HepG2 (cell line): ENCODE data around the gene PAFAH1B2. TPM values are rescaled to one million over a fixed set of nuclear protein-coding genes. Genes with fewer than 3 reads are reported as not detected.

Source experiments
- DR1 ChIP-seq: sonication (generic); formaldehyde crosslinking; IDR thresholded peaks from 2 replicates; pipeline ENCODE4 v1.8.0; 2021; ENCODE audit warnings: mild to moderate bottlenecking, missing genetic modification reagents, inconsistent platforms
- FOSL1 ChIP-seq: sonication (generic); formaldehyde crosslinking; IDR thresholded peaks from 2 replicates; pipeline ENCODE4 v1.9.0; 2021; ENCODE audit warnings: missing genetic modification reagents, borderline replicate concordance
- MAZ ChIP-seq, 2 experiments: sonication (generic) in 1 of 2; formaldehyde crosslinking in 1 of 2; IDR thresholded peaks; 2 replicates each; pipeline versions ENCODE4 v1.5.0 to v1.6.1; 2012 to 2020; ENCODE audit warnings: low read depth in 2 of 2, mild to moderate bottlenecking in 2 of 2, borderline replicate concordance in 1 of 2, improper control_type of control experiment in 1 of 2, low read length in 1 of 2, missing genetic modification reagents in 1 of 2, moderate library complexity in 1 of 2
- RARG ChIP-seq: sonication (generic); formaldehyde crosslinking; IDR thresholded peaks from 2 replicates; pipeline ENCODE4 v1.4.0; 2020; ENCODE audit warnings: low read depth, mild to moderate bottlenecking, missing genetic modification reagents
- ZNF431 ChIP-seq: sonication (generic); formaldehyde crosslinking; IDR thresholded peaks from 2 replicates; pipeline ENCODE4 v1.9.0; 2022; ENCODE audit warnings: missing genetic modification reagents, low read depth, mild to moderate bottlenecking, borderline replicate concordance
- ZNF567 ChIP-seq: sonication (generic); formaldehyde crosslinking; IDR thresholded peaks from 2 replicates; pipeline ENCODE4 v1.8.1; 2023; ENCODE audit warnings: mild to moderate bottlenecking, missing genetic modification reagents, borderline replicate concordance
- ZNF605 ChIP-seq: sonication (generic); formaldehyde crosslinking; IDR thresholded peaks from 2 replicates; pipeline ENCODE4 v1.8.0; 2022; ENCODE audit warnings: mild to moderate bottlenecking, missing genetic modification reagents
- ZNF737 ChIP-seq: sonication (generic); formaldehyde crosslinking; IDR thresholded peaks from 2 replicates; pipeline ENCODE4 v1.5.0; 2020; ENCODE audit warnings: missing genetic modification reagents, mild to moderate bottlenecking, borderline replicate concordance
- polyA plus RNA-seq, 8 experiments: library from polyadenylated mRNA; depleted of rRNA in 3 of 8; stranded (reverse) in 7 of 8; unstranded in 1 of 8; fragments of >200 nt; fragmentation: Illumina TruSeq in 4 of 8; extraction: Trizol in 4 of 8; gene quantifications; 2 replicates each; pipeline versions ENCODE4 v1.2.1 to v1.2.3, GENCODE V29; 2011 to 2016; ENCODE audit warnings: low read depth in 4 of 8, missing spikeins in 1 of 8, mixed read lengths in 1 of 8; ENCODE audit not compliant: insufficient read depth in 1 of 8
- total RNA-seq, 5 experiments: library from RNA; depleted of rRNA; stranded (reverse); fragments of >200 nt; fragmentation: Illumina TruSeq; extraction: Trizol; gene quantifications; 2 replicates each; pipeline ENCODE4 v1.2.3, GENCODE V29; 2016; ENCODE audit warnings: low read depth in 1 of 5
- TF ChIP-seq, protein P1 (sequence below): sonication (generic); formaldehyde crosslinking; IDR thresholded peaks from 2 replicates; pipeline ENCODE4 v1.5.0; 2020; ENCODE audit warnings: mild to moderate bottlenecking, low read depth, missing genetic modification reagents, borderline replicate concordance
- TF ChIP-seq, protein P2 (sequence below): sonication (generic); formaldehyde crosslinking; IDR thresholded peaks from 2 replicates; pipeline ENCODE4 v1.4.0; 2020; ENCODE audit warnings: missing genetic modification reagents
- TF ChIP-seq, protein P3 (sequence below): sonication (generic); formaldehyde crosslinking; IDR thresholded peaks from 2 replicates; pipeline ENCODE4 v1.4.0; 2020; ENCODE audit warnings: low read depth, missing genetic modification reagents
- TF ChIP-seq, protein P4 (sequence below): sonication (generic); formaldehyde crosslinking; IDR thresholded peaks from 2 replicates; pipeline ENCODE4 v1.4.0; 2020; ENCODE audit warnings: missing genetic modification reagents
- TF ChIP-seq, protein P5 (sequence below): sonication (generic); formaldehyde crosslinking; conservative IDR thresholded peaks from 2 replicates; pipeline ENCODE4 v1.4.0; 2020; ENCODE audit warnings: missing genetic modification reagents
- TF ChIP-seq, protein P6 (sequence below): sonication (generic); formaldehyde crosslinking; IDR thresholded peaks from 2 replicates; pipeline ENCODE4 v1.4.0; 2020; ENCODE audit warnings: missing genetic modification reagents, borderline replicate concordance

The PAFAH1B2 gene
- total and polyA plus RNA-seq, 2 of the 13 experiments (the other 11 are each of a cell fraction or from before 2014, with no cell fraction given), result 28.8 to 104 TPM

DNA sequence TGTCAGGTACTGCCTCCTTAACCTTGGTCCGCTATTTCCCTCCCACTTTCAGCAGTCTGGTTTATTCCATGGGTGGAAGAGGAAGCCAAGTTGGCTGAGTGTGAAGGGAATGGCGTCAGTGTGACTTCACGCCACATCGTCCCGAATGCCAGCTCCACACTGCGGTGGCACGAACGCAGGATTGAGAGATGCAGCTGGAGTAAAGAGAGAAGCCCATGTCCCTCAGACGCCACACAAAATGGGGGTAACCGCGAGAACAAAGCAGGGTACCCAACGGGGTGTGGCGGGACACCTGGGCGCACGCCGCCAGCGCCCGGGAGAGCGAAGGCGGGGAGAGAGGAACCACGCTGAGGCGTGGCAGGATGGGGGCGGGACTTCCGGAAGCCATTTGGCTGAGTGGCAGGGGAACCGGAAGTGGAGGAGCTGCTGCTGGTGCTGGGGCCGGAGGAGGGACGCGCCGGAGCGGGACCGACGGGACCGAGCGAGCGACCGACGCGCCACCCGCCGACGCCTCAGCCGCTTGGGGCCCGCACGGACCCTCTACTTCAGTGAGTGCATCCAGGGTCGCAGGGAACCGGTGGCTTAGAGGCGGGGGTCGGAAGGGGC is at the start of gene PAFAH1B2 (continued):
- TF ChIP-seq ZNF737 (CRISPR knock-in tag) (no peak), MAZ (IDR thresholded peaks at IDR 0.05; ENCODE audit: borderline replicate concordance, low read depth, low read length) (peak; percentile 38; the same call in 1 of the 2 replicates), MAZ (CRISPR knock-in tag; IDR thresholded peaks at IDR 0.05; ENCODE audit: low read depth) (peak; percentile 72), ZNF431 (no peak; the same call in 1 of the 2 replicates), FOSL1 (no peak), ZNF567 (CRISPR knock-in tag) (0 out of 2 replicates have a peak, but pooled peaks have one; percentile 52), DR1 (CRISPR knock-in tag) (peak; percentile 88), RARG (peak; percentile 46; the same call in 1 of the 2 replicates), ZNF605 (CRISPR knock-in tag) (peak; percentile 83)
- TF ChIP-seq, protein P1, sequence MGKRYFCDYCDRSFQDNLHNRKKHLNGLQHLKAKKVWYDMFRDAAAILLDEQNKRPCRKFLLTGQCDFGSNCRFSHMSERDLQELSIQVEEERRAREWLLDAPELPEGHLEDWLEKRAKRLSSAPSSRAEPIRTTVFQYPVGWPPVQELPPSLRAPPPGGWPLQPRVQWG (CRISPR knock-in tag), result no peak
- TF ChIP-seq, protein P2, sequence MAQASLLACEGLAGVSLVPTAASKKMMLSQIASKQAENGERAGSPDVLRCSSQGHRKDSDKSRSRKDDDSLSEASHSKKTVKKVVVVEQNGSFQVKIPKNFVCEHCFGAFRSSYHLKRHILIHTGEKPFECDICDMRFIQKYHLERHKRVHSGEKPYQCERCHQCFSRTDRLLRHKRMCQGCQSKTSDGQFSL (CRISPR knock-in tag), result no peak
- TF ChIP-seq, protein P3, sequence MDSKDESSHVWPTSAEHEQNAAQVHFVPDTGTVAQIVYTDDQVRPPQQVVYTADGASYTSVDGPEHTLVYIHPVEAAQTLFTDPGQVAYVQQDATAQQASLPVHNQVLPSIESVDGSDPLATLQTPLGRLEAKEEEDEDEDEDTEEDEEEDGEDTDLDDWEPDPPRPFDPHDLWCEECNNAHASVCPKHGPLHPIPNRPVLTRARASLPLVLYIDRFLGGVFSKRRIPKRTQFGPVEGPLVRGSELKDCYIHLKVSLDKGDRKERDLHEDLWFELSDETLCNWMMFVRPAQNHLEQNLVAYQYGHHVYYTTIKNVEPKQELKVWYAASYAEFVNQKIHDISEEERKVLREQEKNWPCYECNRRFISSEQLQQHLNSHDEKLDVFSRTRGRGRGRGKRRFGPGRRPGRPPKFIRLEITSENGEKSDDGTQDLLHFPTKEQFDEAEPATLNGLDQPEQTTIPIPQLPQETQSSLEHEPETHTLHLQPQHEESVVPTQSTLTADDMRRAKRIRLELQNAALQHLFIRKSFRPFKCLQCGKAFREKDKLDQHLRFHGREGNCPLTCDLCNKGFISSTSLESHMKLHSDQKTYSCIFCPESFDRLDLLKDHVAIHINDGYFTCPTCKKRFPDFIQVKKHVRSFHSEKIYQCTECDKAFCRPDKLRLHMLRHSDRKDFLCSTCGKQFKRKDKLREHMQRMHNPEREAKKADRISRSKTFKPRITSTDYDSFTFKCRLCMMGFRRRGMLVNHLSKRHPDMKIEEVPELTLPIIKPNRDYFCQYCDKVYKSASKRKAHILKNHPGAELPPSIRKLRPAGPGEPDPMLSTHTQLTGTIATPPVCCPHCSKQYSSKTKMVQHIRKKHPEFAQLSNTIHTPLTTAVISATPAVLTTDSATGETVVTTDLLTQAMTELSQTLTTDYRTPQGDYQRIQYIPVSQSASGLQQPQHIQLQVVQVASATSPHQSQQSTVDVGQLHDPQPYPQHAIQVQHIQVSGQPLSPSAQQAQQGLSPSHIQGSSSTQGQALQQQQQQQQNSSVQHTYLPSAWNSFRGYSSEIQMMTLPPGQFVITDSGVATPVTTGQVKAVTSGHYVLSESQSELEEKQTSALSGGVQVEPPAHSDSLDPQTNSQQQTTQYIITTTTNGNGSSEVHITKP (CRISPR knock-in tag), result 0 out of 2 replicates have a peak, but pooled peaks have one; percentile 66
- TF ChIP-seq, protein P4, sequence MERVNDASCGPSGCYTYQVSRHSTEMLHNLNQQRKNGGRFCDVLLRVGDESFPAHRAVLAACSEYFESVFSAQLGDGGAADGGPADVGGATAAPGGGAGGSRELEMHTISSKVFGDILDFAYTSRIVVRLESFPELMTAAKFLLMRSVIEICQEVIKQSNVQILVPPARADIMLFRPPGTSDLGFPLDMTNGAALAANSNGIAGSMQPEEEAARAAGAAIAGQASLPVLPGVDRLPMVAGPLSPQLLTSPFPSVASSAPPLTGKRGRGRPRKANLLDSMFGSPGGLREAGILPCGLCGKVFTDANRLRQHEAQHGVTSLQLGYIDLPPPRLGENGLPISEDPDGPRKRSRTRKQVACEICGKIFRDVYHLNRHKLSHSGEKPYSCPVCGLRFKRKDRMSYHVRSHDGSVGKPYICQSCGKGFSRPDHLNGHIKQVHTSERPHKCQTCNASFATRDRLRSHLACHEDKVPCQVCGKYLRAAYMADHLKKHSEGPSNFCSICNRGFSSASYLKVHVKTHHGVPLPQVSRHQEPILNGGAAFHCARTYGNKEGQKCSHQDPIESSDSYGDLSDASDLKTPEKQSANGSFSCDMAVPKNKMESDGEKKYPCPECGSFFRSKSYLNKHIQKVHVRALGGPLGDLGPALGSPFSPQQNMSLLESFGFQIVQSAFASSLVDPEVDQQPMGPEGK (CRISPR knock-in tag), result peak; percentile 60; the same call in 1 of the 2 replicates
- TF ChIP-seq, protein P5, sequence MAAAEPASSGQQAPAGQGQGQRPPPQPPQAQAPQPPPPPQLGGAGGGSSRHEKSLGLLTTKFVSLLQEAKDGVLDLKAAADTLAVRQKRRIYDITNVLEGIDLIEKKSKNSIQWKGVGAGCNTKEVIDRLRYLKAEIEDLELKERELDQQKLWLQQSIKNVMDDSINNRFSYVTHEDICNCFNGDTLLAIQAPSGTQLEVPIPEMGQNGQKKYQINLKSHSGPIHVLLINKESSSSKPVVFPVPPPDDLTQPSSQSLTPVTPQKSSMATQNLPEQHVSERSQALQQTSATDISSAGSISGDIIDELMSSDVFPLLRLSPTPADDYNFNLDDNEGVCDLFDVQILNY (CRISPR knock-in tag), result peak; percentile 73; the same call in 1 of the 2 replicates
- TF ChIP-seq, protein P6, sequence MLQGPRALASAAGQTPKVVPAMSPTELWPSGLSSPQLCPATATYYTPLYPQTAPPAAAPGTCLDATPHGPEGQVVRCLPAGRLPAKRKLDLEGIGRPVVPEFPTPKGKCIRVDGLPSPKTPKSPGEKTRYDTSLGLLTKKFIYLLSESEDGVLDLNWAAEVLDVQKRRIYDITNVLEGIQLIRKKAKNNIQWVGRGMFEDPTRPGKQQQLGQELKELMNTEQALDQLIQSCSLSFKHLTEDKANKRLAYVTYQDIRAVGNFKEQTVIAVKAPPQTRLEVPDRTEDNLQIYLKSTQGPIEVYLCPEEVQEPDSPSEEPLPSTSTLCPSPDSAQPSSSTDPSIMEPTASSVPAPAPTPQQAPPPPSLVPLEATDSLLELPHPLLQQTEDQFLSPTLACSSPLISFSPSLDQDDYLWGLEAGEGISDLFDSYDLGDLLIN (CRISPR knock-in tag), result no peak
